Natural killer cell (primary cell): Measurements from ENCODE around the gene DVL2. TPM values are rescaled to one million over a fixed set of nuclear protein-coding genes. Genes with fewer than 3 reads are reported as not detected.

ENCODE experiments used
- ATAC-seq, 3 donors: fragments of 150-1000 bp in 2 of 3; fragments of 200-7000 bp in 1 of 3; cut with Tn5 transposase; 1 replicate in 1 of 3; 2 replicates in 2 of 3; pipeline ENCODE4 v1.10.0; 2021; ENCODE audit warnings: mild to moderate bottlenecking in 2 of 3, moderate library complexity in 2 of 3
- DNase-seq, 2 donors: peaks; one replicate each; pipeline versions ENCODE4 v3.0.0 to v3.0.0-alpha.2; 2013 to 2021; ENCODE audit warnings: mixed read lengths in 1 of 2
- H3K27ac ChIP-seq: one replicate; pipeline ENCODE4 v1.5.1; 2013; ENCODE audit warnings: mild to moderate bottlenecking, low read length
- H3K27me3 ChIP-seq: one replicate; pipeline ENCODE4 v1.6.1; 2013; ENCODE audit warnings: low read length; ENCODE audit not compliant: control insufficient read depth, insufficient read depth
- H3K36me3 ChIP-seq: one replicate; pipeline ENCODE4 v1.6.1; 2013; ENCODE audit warnings: low read length; ENCODE audit not compliant: control insufficient read depth, insufficient read depth
- H3K4me1 ChIP-seq: one replicate; pipeline ENCODE4 v1.6.1; 2013; ENCODE audit warnings: low read length; ENCODE audit not compliant: control insufficient read depth, insufficient read depth
- H3K4me3 ChIP-seq: one replicate; pipeline ENCODE4 v1.5.1; 2013; ENCODE audit warnings: low read length
- H3K9me3 ChIP-seq: one replicate; pipeline ENCODE4 v1.6.1; 2013; ENCODE audit warnings: low read length; ENCODE audit not compliant: control insufficient read depth, insufficient read depth
- H3K27ac Mint-ChIP-seq, 2 donors: one replicate each; pipeline ENCODE4 v1.8.0; 2022; ENCODE audit warnings: mild to moderate bottlenecking in 2 of 2, mixed read lengths in 2 of 2, moderate library complexity in 1 of 2
- H3K27me3 Mint-ChIP-seq, 2 donors: one replicate each; pipeline ENCODE4 v1.8.0; 2022; ENCODE audit warnings: low read depth in 2 of 2, mixed read lengths in 2 of 2
- H3K36me3 Mint-ChIP-seq: one replicate; pipeline ENCODE4 v1.8.0; 2022; ENCODE audit warnings: mixed read lengths
- H3K4me1 Mint-ChIP-seq, 2 donors: one replicate each; pipeline ENCODE4 v1.8.0; 2022; ENCODE audit warnings: mixed read lengths in 2 of 2
- H3K4me3 Mint-ChIP-seq: one replicate; pipeline ENCODE4 v1.8.0; 2022; ENCODE audit warnings: mild to moderate bottlenecking, moderate library complexity, mixed read lengths
- H3K9me3 Mint-ChIP-seq, 2 donors: one replicate each; pipeline ENCODE4 v1.8.0; 2022; ENCODE audit warnings: mixed read lengths in 2 of 2
- CTCF ChIP-seq: fragments of 200-600 bp; IDR thresholded peaks from one replicate; pipeline ENCODE4 v1.8.0; 2022; ENCODE audit warnings: antibody characterized with exemption
- WGBS: methylation state at CpG from one replicate; pipeline ENCODE4 v1.1.7; 2013; ENCODE audit warnings: missing lambda C conversion rate; ENCODE audit not compliant: insufficient coverage; 5-methylcytosine and 5-hydroxymethylcytosine counted together
- intact Hi-C: fragments of 100-400 bp; cut with micrococcal nuclease; formaldehyde crosslinking; loops from one replicate; pipeline ENCODE4 v1.14.2; 2022
- total RNA-seq, 4 donors: library from RNA; stranded (reverse); fragments of 120-200 nt in 1 of 4; gene quantifications; one replicate each; pipeline versions ENCODE4 v1.2.3 to v1.2.4, GENCODE V29; 2013 to 2022

DVL2 gene
- total RNA-seq, 3 donors from 2014 or later (not counting 1 experiment from before 2014, with no cell fraction given), result 46.5 to 66.6 (median 61.5) TPM

GRCh38 chr17:7237761-7238419 lies 3.6 kb upstream of the DVL2 start:
- Histone ChIP-seq H3K27me3 (no peaks in the 10 kb centered on the region), H3K9me3 (no peaks in the 10 kb centered on the region), H3K36me3 (peaks cover 25% of the 10 kb centered on the region), H3K4me3 (peak overlapping the region; percentile 87), H3K4me1 (peaks cover 57% of the 10 kb centered on the region), H3K27ac (peak overlapping the region; percentile 80)
- H3K4me1 Mint-ChIP-seq, result peaks cover 65 to 84% of the 10 kb centered on the region in 2 donors
- H3K27ac Mint-ChIP-seq, result peak overlapping the region; percentile 97 to 99
- no peaks in the 10 kb centered on the region for H3K36me3 Mint-ChIP-seq
- ATAC-seq, result peak; percentile 10 to 23 (median 16)
- under 1% methylated on average over 62 of the region's 73 CpGs for WGBS
- H3K9me3 Mint-ChIP-seq, result no peaks in the 10 kb centered on the region
- H3K27me3 Mint-ChIP-seq, result no peaks in the 10 kb centered on the region
- DNase-seq, result peak; percentile 60 to 86
- intact Hi-C loops, result loop anchor here (2.0 kb wide), 1 partner anchor 15 kb away; the partner anchor contains the start of gene ELP5
- peak overlapping the region; percentile 96 for H3K4me3 Mint-ChIP-seq
- no peak for TF ChIP-seq CTCF

- peak overlapping the region; percentile 57 for H3K27ac ChIP-seq
- Mint-ChIP-seq H3K4me1 (peaks cover 62 to 81% of the 10 kb centered on the region in 2 donors), H3K27ac (peak overlapping the region; percentile 97 to 99), H3K36me3 (no peaks in the 10 kb centered on the region), H3K27me3 (no peaks in the 10 kb centered on the region), H3K9me3 (no peaks in the 10 kb centered on the region), H3K4me3 (peak overlapping the region; percentile 96)
- H3K27me3 ChIP-seq, result no peaks in the 10 kb centered on the region
- H3K9me3 ChIP-seq, result no peaks in the 10 kb centered on the region
- peak in 1 of 2 donors; percentile 31 for DNase-seq
- peaks cover 57% of the 10 kb centered on the region for H3K4me1 ChIP-seq
- no peak for ATAC-seq
- TF ChIP-seq CTCF, result no peak
- H3K4me3 ChIP-seq, result peak overlapping the region; percentile 87
- 36% methylated on average over 5 of the region's 6 CpGs for WGBS
- intact Hi-C loops, result no loop called here
- H3K36me3 ChIP-seq, result peaks cover 25% of the 10 kb centered on the region
These were observed 3.0 kb upstream of the DVL2 start for GRCh38 chr17:7237266-7237760.

GRCh38 chr17:7236808-7237207 lies 2.5 kb upstream of the DVL2 start:
- no peaks in the 10 kb centered on the region for H3K27me3 ChIP-seq
- H3K9me3 Mint-ChIP-seq, result no peaks in the 10 kb centered on the region
- TF ChIP-seq CTCF, result no peak
- H3K4me3 Mint-ChIP-seq, result peak overlapping the region; percentile 96
- no peak for DNase-seq
- H3K4me1 ChIP-seq, result peaks cover 56% of the 10 kb centered on the region
- no peak for ATAC-seq
- peaks cover 25% of the 10 kb centered on the region for H3K36me3 ChIP-seq
- H3K4me3 ChIP-seq, result no peak overlapping the region
- no peak overlapping the region for H3K27ac ChIP-seq
- H3K27ac Mint-ChIP-seq, result peak overlapping the region; percentile 97 to 99
- 94% methylated on average over 6 of the region's 6 CpGs for WGBS
- H3K9me3 ChIP-seq, result no peaks in the 10 kb centered on the region
- no peaks in the 10 kb centered on the region for H3K36me3 Mint-ChIP-seq
- no peaks in the 10 kb centered on the region for H3K27me3 Mint-ChIP-seq
- H3K4me1 Mint-ChIP-seq, result peaks cover 62 to 81% of the 10 kb centered on the region in 2 donors
- intact Hi-C loops, result no loop called here
